CD4-positive, alpha-beta memory T cell (primary cell): Measurements from ENCODE around the gene THSD4. TPM values are rescaled to one million over a fixed set of nuclear protein-coding genes. Genes with fewer than 3 reads are reported as not detected.

Source experiments
- CTCF ChIA-PET: fragments of 350-600 bp; sonication (Branson Sonifier 250); formaldehyde crosslinking; loops from one replicate; lab custom pipeline; 2021; ENCODE audit warnings: inconsistent platforms; ENCODE audit not compliant: partially characterized antibody; lab: Charles Lee
- POLR2A ChIA-PET: fragments of 350-600 bp; sonication (Branson Sonifier 250); formaldehyde crosslinking; loops from one replicate; lab custom pipeline; 2021; ENCODE audit not compliant: partially characterized antibody; lab: Charles Lee
- DNase-seq, 5 donors: peaks; one replicate each; pipeline versions ENCODE4 v3.0.0 to v3.0.0-alpha.2; 2020 to 2022; ENCODE audit warnings: mixed read lengths in 1 of 5
- H3K27ac ChIP-seq: one replicate; pipeline ENCODE4 v1.7.0; 2013; ENCODE audit warnings: low read depth, low read length
- H3K27me3 ChIP-seq: 2 replicates; pipeline ENCODE4 v1.7.0; 2013; ENCODE audit warnings: mild to moderate bottlenecking, low read length, moderate library complexity; ENCODE audit not compliant: insufficient read depth
- H3K36me3 ChIP-seq: 2 replicates; pipeline ENCODE4 v1.7.0; 2013; ENCODE audit warnings: mild to moderate bottlenecking, low read length, moderate library complexity; ENCODE audit not compliant: insufficient read depth
- H3K4me1 ChIP-seq: 2 replicates; pipeline ENCODE4 v1.7.0; 2013; ENCODE audit warnings: mild to moderate bottlenecking, low read length, moderate library complexity; ENCODE audit not compliant: insufficient read depth
- H3K4me3 ChIP-seq, 2 donors: one replicate each; pipeline ENCODE4 v1.7.0; 2013; ENCODE audit warnings: low read length in 2 of 2, mild to moderate bottlenecking in 1 of 2
- H3K9me3 ChIP-seq, 2 donors: one replicate each; pipeline ENCODE4 v1.7.0; 2013; ENCODE audit warnings: low read length in 2 of 2, control low read depth in 1 of 2; ENCODE audit not compliant: control insufficient read depth in 1 of 2
- H3K27ac Mint-ChIP-seq, 7 donors: one replicate each; pipeline ENCODE4 v1.8.0; 2020 to 2021; ENCODE audit warnings: mixed read lengths in 7 of 7, mild to moderate bottlenecking in 6 of 7, inconsistent platforms in 3 of 7, moderate library complexity in 3 of 7
- H3K27me3 Mint-ChIP-seq, 2 donors: one replicate each; pipeline ENCODE4 v1.8.0; 2020 to 2021; ENCODE audit warnings: mixed read lengths in 2 of 2
- H3K36me3 Mint-ChIP-seq, 2 donors: one replicate each; pipeline ENCODE4 v1.8.0; 2020 to 2021; ENCODE audit warnings: mixed read lengths in 2 of 2, inconsistent platforms in 1 of 2, mild to moderate bottlenecking in 1 of 2
- H3K4me1 Mint-ChIP-seq, 4 donors: one replicate each; pipeline ENCODE4 v1.8.0; 2020 to 2021; ENCODE audit warnings: mixed read lengths in 4 of 4, mild to moderate bottlenecking in 1 of 4
- H3K4me3 Mint-ChIP-seq, 8 donors: one replicate each; pipeline ENCODE4 v1.8.0; 2020 to 2021; ENCODE audit warnings: mixed read lengths in 8 of 8, mild to moderate bottlenecking in 7 of 8, moderate library complexity in 6 of 8, inconsistent platforms in 3 of 8
- H3K9me3 Mint-ChIP-seq, 8 donors: one replicate each; pipeline ENCODE4 v1.8.0; 2020 to 2021; ENCODE audit warnings: mixed read lengths in 8 of 8, mild to moderate bottlenecking in 5 of 8, inconsistent platforms in 3 of 8, moderate library complexity in 1 of 8
- intact Hi-C: fragments of 100-400 bp; cut with micrococcal nuclease; formaldehyde crosslinking; loops from one replicate; pipeline ENCODE4 v1.15.1; 2023
- polyA plus RNA-seq, 2 donors: library from polyadenylated mRNA; unstranded; fragments of 300-500 nt; fragmentation: Illumina TruSeq; gene quantifications; one replicate each; pipeline ENCODE4 v1.2.3, GENCODE V29; 2021
- total RNA-seq, 2 experiments: library from RNA; stranded (reverse); gene quantifications; one replicate each; pipeline ENCODE4 v1.2.3, GENCODE V29; 2021

Gene THSD4
- total and polyA plus RNA-seq, 4 experiments from 2014 or later: not detected

GRCh38 chr15:71115567-71116351 lies 488 bp downstream of the THSD4 start:
- no peak for DNase-seq
- no peaks in the 10 kb centered on the region for H3K9me3 ChIP-seq
- Mint-ChIP-seq H3K36me3 (no peaks in the 10 kb centered on the region), H3K4me1 (peaks cover 4 to 15% (median 7%) of the 10 kb centered on the region in 4 donors), H3K9me3 (no peaks in the 10 kb centered on the region), H3K27ac (no peak overlapping the region), H3K27me3 (peaks cover 35 to 56% of the 10 kb centered on the region in 2 donors), H3K4me3 (peak overlapping the region; percentile 49 to 86 (median 76))
- CTCF ChIA-PET: interaction anchor here (1.2 kb wide), 1 partner anchor 10 kb away, joined by 3 read pairs; no protein-coding TSS in a partner anchor
- intact Hi-C loops: no loop called here
- no peaks in the 10 kb centered on the region for H3K36me3 ChIP-seq
- H3K4me3 ChIP-seq: no peak overlapping the region
- POLR2A ChIA-PET: no interaction called here
- peaks cover 8% of the 10 kb centered on the region for H3K4me1 ChIP-seq
- H3K27me3 ChIP-seq: peaks cover 7% of the 10 kb centered on the region
- no peak overlapping the region for H3K27ac ChIP-seq

- no peaks in the 10 kb centered on the region for H3K36me3 Mint-ChIP-seq
- intact Hi-C loops: no loop called here
- Histone ChIP-seq H3K4me1 (peaks cover 8% of the 10 kb centered on the region), H3K27ac (no peak overlapping the region), H3K4me3 (no peak overlapping the region), H3K9me3 (no peaks in the 10 kb centered on the region), H3K36me3 (no peaks in the 10 kb centered on the region), H3K27me3 (peaks cover 7% of the 10 kb centered on the region)
- peak overlapping the region; percentile 49 to 86 (median 76) for H3K4me3 Mint-ChIP-seq
- H3K9me3 Mint-ChIP-seq: peaks cover 0 to 1% (median 0%) of the 10 kb centered on the region in 8 donors
- H3K27ac Mint-ChIP-seq: no peak overlapping the region
- ChIA-PET CTCF (interaction anchor here (1.2 kb wide), 1 partner anchor 10 kb away, joined by 3 read pairs; no protein-coding TSS in a partner anchor), POLR2A (no interaction called here)
- no peak for DNase-seq
- H3K27me3 Mint-ChIP-seq: peaks cover 35 to 55% of the 10 kb centered on the region in 2 donors
- H3K4me1 Mint-ChIP-seq: peaks cover 4 to 15% (median 7%) of the 10 kb centered on the region in 4 donors
These were observed 1.1 kb downstream of the THSD4 start for GRCh38 chr15:71116366-71116765.

GRCh38 chr15:71116942-71117341 lies 1.7 kb downstream of the THSD4 start:
- intact Hi-C loops: no loop called here
- H3K36me3 ChIP-seq: no peaks in the 10 kb centered on the region
- peaks cover 0 to 2% (median 0%) of the 10 kb centered on the region in 8 donors for H3K9me3 Mint-ChIP-seq
- H3K27ac ChIP-seq: no peak overlapping the region
- no peak for DNase-seq
- peak overlapping the region in 4 of 8 donors; percentile 42 to 86 (median 79) for H3K4me3 Mint-ChIP-seq
- no peak overlapping the region for H3K4me3 ChIP-seq
- H3K27me3 ChIP-seq: peaks cover 7% of the 10 kb centered on the region
- peaks cover 8% of the 10 kb centered on the region for H3K4me1 ChIP-seq
- H3K27ac Mint-ChIP-seq: no peak overlapping the region
- ChIA-PET POLR2A (no interaction called here), CTCF (no interaction called here)
- no peaks in the 10 kb centered on the region for H3K36me3 Mint-ChIP-seq
- peaks cover 39 to 55% of the 10 kb centered on the region in 2 donors for H3K27me3 Mint-ChIP-seq
- H3K4me1 Mint-ChIP-seq: peaks cover 4 to 15% (median 7%) of the 10 kb centered on the region in 4 donors
- H3K9me3 ChIP-seq: no peaks in the 10 kb centered on the region

GRCh38 chr15:71117714-71118305 lies 2.5 kb downstream of the THSD4 start:
- no peak overlapping the region for H3K27ac ChIP-seq
- intact Hi-C loops: no loop called here

GRCh38 chr15:71118345-71118744 lies 3.1 kb downstream of the THSD4 start:
- intact Hi-C loops: no loop called here
- CTCF ChIA-PET: no interaction called here
- Histone ChIP-seq H3K4me1 (peaks cover 8% of the 10 kb centered on the region), H3K27me3 (peaks cover 7% of the 10 kb centered on the region), H3K4me3 (no peak overlapping the region), H3K9me3 (no peaks in the 10 kb centered on the region), H3K27ac (no peak overlapping the region), H3K36me3 (no peaks in the 10 kb centered on the region)
- Mint-ChIP-seq H3K4me3 (peak overlapping the region in 2 of 8 donors; percentile 11 to 13), H3K27ac (no peak overlapping the region), H3K9me3 (peaks cover 0 to 2% (median 0%) of the 10 kb centered on the region in 8 donors), H3K27me3 (peaks cover 39 to 59% of the 10 kb centered on the region in 2 donors), H3K36me3 (no peaks in the 10 kb centered on the region), H3K4me1 (peaks cover 4 to 15% (median 7%) of the 10 kb centered on the region in 4 donors)
- POLR2A ChIA-PET: no interaction called here
- DNase-seq: no peak

More at GRCh38 chr15:71117714-71118305, 2.5 kb downstream of the THSD4 start:
- Mint-ChIP-seq H3K36me3 (no peaks in the 10 kb centered on the region), H3K4me1 (peaks cover 4 to 15% (median 7%) of the 10 kb centered on the region in 4 donors), H3K9me3 (peaks cover 0 to 2% (median 0%) of the 10 kb centered on the region in 8 donors), H3K27me3 (peaks cover 39 to 59% of the 10 kb centered on the region in 2 donors), H3K4me3 (peak overlapping the region in 2 of 8 donors; percentile 4 to 12), H3K27ac (no peak overlapping the region)
- no peak for DNase-seq
- ChIA-PET POLR2A (no interaction called here), CTCF (no interaction called here)
- Histone ChIP-seq H3K4me3 (no peak overlapping the region), H3K36me3 (no peaks in the 10 kb centered on the region), H3K9me3 (no peaks in the 10 kb centered on the region), H3K4me1 (peaks cover 8% of the 10 kb centered on the region), H3K27me3 (peaks cover 7% of the 10 kb centered on the region)

GRCh38 chr15:71118881-71119632 lies 3.8 kb downstream of the THSD4 start:
- intact Hi-C loops: no loop called here
- DNase-seq: no peak
- CTCF ChIA-PET: no interaction called here
- H3K4me3 Mint-ChIP-seq: no peak overlapping the region
- no peak overlapping the region for H3K27ac ChIP-seq
- H3K9me3 ChIP-seq: no peaks in the 10 kb centered on the region
- POLR2A ChIA-PET: no interaction called here
- peaks cover 7% of the 10 kb centered on the region for H3K27me3 ChIP-seq
- H3K27ac Mint-ChIP-seq: no peak overlapping the region
- H3K36me3 ChIP-seq: no peaks in the 10 kb centered on the region
- peaks cover 8% of the 10 kb centered on the region for H3K4me1 ChIP-seq
- peaks cover 0 to 2% (median 0%) of the 10 kb centered on the region in 8 donors for H3K9me3 Mint-ChIP-seq
- no peaks in the 10 kb centered on the region for H3K36me3 Mint-ChIP-seq
- peaks cover 4 to 15% (median 7%) of the 10 kb centered on the region in 4 donors for H3K4me1 Mint-ChIP-seq
- H3K27me3 Mint-ChIP-seq: peaks cover 42 to 58% of the 10 kb centered on the region in 2 donors
- no peak overlapping the region for H3K4me3 ChIP-seq
